Measurements from ENCODE around the gene MAD1L1.

DNA sequence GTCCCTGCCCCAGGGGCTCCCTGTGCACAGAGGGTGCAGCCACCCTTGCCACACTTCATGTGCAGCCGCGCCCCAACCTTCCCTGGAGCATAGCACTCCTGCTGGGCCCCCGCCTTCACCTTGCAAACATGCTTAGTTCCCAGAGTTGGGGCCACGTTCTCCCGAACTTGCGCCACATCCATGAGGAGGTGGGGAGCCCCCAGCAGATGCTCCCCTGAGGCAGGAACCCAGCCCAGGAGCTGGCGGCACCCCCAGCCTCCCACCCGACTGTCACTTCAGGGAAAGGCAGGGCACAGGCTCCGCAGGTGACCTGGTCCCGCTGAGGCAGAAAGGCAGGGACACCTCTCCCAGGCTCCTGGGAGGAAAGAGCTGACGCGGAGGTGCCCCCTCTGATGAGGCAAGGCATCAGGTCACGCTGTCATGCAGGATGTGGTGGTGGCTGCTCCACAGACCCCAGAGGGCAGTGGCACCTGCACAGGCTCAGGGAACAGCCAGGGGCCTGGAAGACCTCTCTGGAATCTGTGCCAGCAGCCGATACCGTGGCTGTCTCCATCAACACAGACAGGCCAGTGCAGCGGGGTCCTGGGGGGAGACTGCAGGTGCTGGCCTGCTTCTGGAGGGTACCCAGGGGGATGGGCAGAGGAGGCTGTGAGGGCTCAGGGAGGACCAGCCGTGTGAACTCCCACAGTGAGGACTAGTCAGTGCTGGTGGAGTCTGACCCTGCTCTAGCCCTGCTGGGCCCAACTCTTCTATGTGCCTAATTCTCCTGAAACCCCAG is 221.3 kb downstream of the MAD1L1 start:
- TF ChIP-seq, protein P1, sequence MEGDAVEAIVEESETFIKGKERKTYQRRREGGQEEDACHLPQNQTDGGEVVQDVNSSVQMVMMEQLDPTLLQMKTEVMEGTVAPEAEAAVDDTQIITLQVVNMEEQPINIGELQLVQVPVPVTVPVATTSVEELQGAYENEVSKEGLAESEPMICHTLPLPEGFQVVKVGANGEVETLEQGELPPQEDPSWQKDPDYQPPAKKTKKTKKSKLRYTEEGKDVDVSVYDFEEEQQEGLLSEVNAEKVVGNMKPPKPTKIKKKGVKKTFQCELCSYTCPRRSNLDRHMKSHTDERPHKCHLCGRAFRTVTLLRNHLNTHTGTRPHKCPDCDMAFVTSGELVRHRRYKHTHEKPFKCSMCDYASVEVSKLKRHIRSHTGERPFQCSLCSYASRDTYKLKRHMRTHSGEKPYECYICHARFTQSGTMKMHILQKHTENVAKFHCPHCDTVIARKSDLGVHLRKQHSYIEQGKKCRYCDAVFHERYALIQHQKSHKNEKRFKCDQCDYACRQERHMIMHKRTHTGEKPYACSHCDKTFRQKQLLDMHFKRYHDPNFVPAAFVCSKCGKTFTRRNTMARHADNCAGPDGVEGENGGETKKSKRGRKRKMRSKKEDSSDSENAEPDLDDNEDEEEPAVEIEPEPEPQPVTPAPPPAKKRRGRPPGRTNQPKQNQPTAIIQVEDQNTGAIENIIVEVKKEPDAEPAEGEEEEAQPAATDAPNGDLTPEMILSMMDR (IDR thresholded peaks at IDR 0.05; ENCODE audit: extremely low read depth in 1 of 2, insufficient read depth in 1 of 2, low read depth in 1 of 2, low read length in 2 of 2): no peak
- no peak for TF ChIP-seq POLR2AphosphoS5 (IDR thresholded peaks at IDR 0.05; ENCODE audit: insufficient read depth, low read depth, low read length)
- TF ChIP-seq POLR2A (IDR thresholded peaks at IDR 0.05; ENCODE audit: low read depth, low read length): no peak
- no peak for TF ChIP-seq EZH2 (IDR thresholded peaks at IDR 0.05; ENCODE audit: borderline replicate concordance, low read depth, low read length, severe bottlenecking)
- TF ChIP-seq, protein P2, sequence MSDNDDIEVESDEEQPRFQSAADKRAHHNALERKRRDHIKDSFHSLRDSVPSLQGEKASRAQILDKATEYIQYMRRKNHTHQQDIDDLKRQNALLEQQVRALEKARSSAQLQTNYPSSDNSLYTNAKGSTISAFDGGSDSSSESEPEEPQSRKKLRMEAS (IDR thresholded peaks at IDR 0.05; ENCODE audit: insufficient read depth, insufficient read length): no peak
- TF ChIP-seq JUN (IDR thresholded peaks at IDR 0.05; ENCODE audit: borderline replicate concordance, insufficient read depth, insufficient read length, low read depth): no peak
- TF ChIP-seq MYC (IDR thresholded peaks at IDR 0.05; ENCODE audit: low read depth, low read length): no peak
- no peak for TF ChIP-seq FOS (IDR thresholded peaks at IDR 0.05; ENCODE audit: borderline replicate concordance, insufficient read depth, low read length)
- TF ChIP-seq GATA2 (IDR thresholded peaks at IDR 0.05; ENCODE audit: insufficient read depth, insufficient read length, low read depth, low read length): no peak
